Hepatocyte (in vitro differentiated cells): ENCODE results near the gene LRRC37A2.
"Not testable (repeated sequence)": the region's sequence is repeated elsewhere in the genome, so short reads cannot be mapped to it uniquely, and the experiment has no call there.

Experiments
- CTCF ChIP-seq: fragments of 200-600 bp; sonication (generic); IDR thresholded peaks from 2 replicates; pipeline ENCODE4 v1.5.1; 2016; ENCODE audit warnings: antibody characterized with exemption, mild to moderate bottlenecking; ENCODE audit not compliant: poor library complexity
- EZH2phosphoT487 ChIP-seq: fragments of 200-600 bp; sonication (generic); IDR thresholded peaks from one replicate; pipeline ENCODE4 v1.6.1; 2018; ENCODE audit warnings: antibody characterized with exemption, mild to moderate bottlenecking, low read depth, moderate library complexity; ENCODE audit not compliant: unreplicated experiment, severe bottlenecking

- TF ChIP-seq CTCF, EZH2phosphoT487: not testable (repeated sequence)
Observed at GRCh38 chr17:46474489-46474888, 37.8 kb upstream of the LRRC37A2 start.
